ENCODE measurements around the gene PPP2R5A. TPM values are rescaled to one million over a fixed set of nuclear protein-coding genes. Genes with fewer than 3 reads are reported as not detected.

PPP2R5A gene
- total and polyA plus RNA-seq, 2 of the 13 experiments (the other 11 are each of a cell fraction or from before 2014, with no cell fraction given): 22.0 to 31.4 TPM

GRCh38 chr1:212247179-212247721 is 38.0 kb upstream of the PPP2R5A start (continued):
- TF ChIP-seq KLF16 (CRISPR knock-in tag; IDR thresholded peaks at IDR 0.05): 0 out of 4 replicates have a peak, but pooled peaks of 1 of the 2 experiments have one; percentile 46
- 0 out of 3 replicates have a peak, but pooled peaks have one; percentile 14 for TF ChIP-seq MXI1 (IDR thresholded peaks at IDR 0.05; ENCODE audit: borderline replicate concordance, low read depth, low read length)
- TF ChIP-seq ZBTB26 (CRISPR knock-in tag; IDR thresholded peaks at IDR 0.05; ENCODE audit: borderline replicate concordance): peak; percentile 58; the same call in 1 of the 2 replicates
- peak; percentile 43; the same call in 1 of the 2 replicates for TF ChIP-seq ZBTB38 (CRISPR knock-in tag; IDR thresholded peaks at IDR 0.05)
- TF ChIP-seq ZNF331 (CRISPR knock-in tag; IDR thresholded peaks at IDR 0.05): 0 out of 2 replicates have a peak, but pooled peaks have one; percentile 11
- TF ChIP-seq ZNF143 (CRISPR knock-in tag; IDR thresholded peaks at IDR 0.05): peak; percentile 72
- TF ChIP-seq HMG20A (CRISPR knock-in tag; IDR thresholded peaks at IDR 0.05; ENCODE audit: borderline replicate concordance): peak; percentile 35; the same call in 1 of the 2 replicates
- TF ChIP-seq TFE3 (CRISPR knock-in tag; IDR thresholded peaks at IDR 0.05): 0 out of 2 replicates have a peak, but pooled peaks have one; percentile 13
- no peak for TF ChIP-seq NR3C1 (CRISPR knock-in tag; IDR thresholded peaks at IDR 0.05)
- TF ChIP-seq FOXP4 (CRISPR knock-in tag; IDR thresholded peaks at IDR 0.05): 0 out of 2 replicates have a peak, but pooled peaks have one; percentile 22
- peak; percentile 19; the same call in 1 of the 2 replicates for TF ChIP-seq NCOA2 (CRISPR knock-in tag; IDR thresholded peaks at IDR 0.05)
- TF ChIP-seq ZNF687 (CRISPR knock-in tag; IDR thresholded peaks at IDR 0.05): peak; percentile 15; the same call in 1 of the 2 replicates
- TF ChIP-seq FOXK1 (CRISPR knock-in tag; IDR thresholded peaks at IDR 0.05; ENCODE audit: borderline replicate concordance, low read depth): peak; percentile 14; the same call in 1 of the 2 replicates
- TF ChIP-seq ARID5B (CRISPR knock-in tag; IDR thresholded peaks at IDR 0.05): peak; percentile 38
- TF ChIP-seq KAT8 (CRISPR knock-in tag; IDR thresholded peaks at IDR 0.05): peak; percentile 64
- TF ChIP-seq MED1 (CRISPR knock-in tag; IDR thresholded peaks at IDR 0.05): peak; percentile 39; the same call in 1 of the 2 replicates

All from HepG2 (cell line).